ENCODE measurements around the gene MLXIPL.

GRCh38 chr7:73633844-73634243 lies 9.5 kb upstream of the MLXIPL start:
- TF ChIP-seq, protein P1, sequence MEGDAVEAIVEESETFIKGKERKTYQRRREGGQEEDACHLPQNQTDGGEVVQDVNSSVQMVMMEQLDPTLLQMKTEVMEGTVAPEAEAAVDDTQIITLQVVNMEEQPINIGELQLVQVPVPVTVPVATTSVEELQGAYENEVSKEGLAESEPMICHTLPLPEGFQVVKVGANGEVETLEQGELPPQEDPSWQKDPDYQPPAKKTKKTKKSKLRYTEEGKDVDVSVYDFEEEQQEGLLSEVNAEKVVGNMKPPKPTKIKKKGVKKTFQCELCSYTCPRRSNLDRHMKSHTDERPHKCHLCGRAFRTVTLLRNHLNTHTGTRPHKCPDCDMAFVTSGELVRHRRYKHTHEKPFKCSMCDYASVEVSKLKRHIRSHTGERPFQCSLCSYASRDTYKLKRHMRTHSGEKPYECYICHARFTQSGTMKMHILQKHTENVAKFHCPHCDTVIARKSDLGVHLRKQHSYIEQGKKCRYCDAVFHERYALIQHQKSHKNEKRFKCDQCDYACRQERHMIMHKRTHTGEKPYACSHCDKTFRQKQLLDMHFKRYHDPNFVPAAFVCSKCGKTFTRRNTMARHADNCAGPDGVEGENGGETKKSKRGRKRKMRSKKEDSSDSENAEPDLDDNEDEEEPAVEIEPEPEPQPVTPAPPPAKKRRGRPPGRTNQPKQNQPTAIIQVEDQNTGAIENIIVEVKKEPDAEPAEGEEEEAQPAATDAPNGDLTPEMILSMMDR (IDR thresholded peaks at IDR 0.05): no peak
- TF ChIP-seq POLR2AphosphoS5 (IDR thresholded peaks at IDR 0.05) (no peak), POLR2A (IDR thresholded peaks at IDR 0.05) (no peak)

Measured in breast epithelium (tissue), 3 donors.